Coronary artery (tissue), 2 donors: ENCODE measurements around the gene RAD51B.

ENCODE experiments used
- DNase-seq: peaks from one replicate; pipeline ENCODE4 v3.0.0-alpha.2; 2017; ENCODE audit warnings: low spot score
- H3K27ac ChIP-seq, 2 donors: fragments of 200-600 bp; sonication (generic); one replicate each; pipeline ENCODE4 v1.5.1; 2016 to 2019
- H3K4me3 ChIP-seq: fragments of 200-600 bp; sonication (generic); 2 replicates; pipeline ENCODE4 v1.5.1; 2016; ENCODE audit warnings: mild to moderate bottlenecking, moderate library complexity
- CTCF ChIP-seq: fragments of 200-600 bp; sonication (generic); IDR thresholded peaks from one replicate; pipeline ENCODE4 v1.5.1; 2019; ENCODE audit warnings: antibody characterized with exemption

The RAD51B gene

GRCh38 chr14:68359837-68360552 lies 540.4 kb downstream of the RAD51B start:
- no peak for DNase-seq
- H3K27ac ChIP-seq, result peak overlapping the region; percentile 81 to 82
- no peak overlapping the region for H3K4me3 ChIP-seq
- TF ChIP-seq CTCF, result no peak

- Histone ChIP-seq H3K27ac (peak overlapping the region; percentile 81 to 82), H3K4me3 (no peak overlapping the region)
- no peak for TF ChIP-seq CTCF
- DNase-seq, result no peak
Measured at GRCh38 chr14:68361231-68361630, 541.7 kb downstream of the RAD51B start.

GRCh38 chr14:68362846-68363245 lies 543.3 kb downstream of the RAD51B start:
- no peak overlapping the region for H3K4me3 ChIP-seq
- peak overlapping the region in 1 of 2 donors; percentile 91 for H3K27ac ChIP-seq
- TF ChIP-seq CTCF, result no peak
- DNase-seq, result no peak

GRCh38 chr14:68363466-68363842 lies 543.9 kb downstream of the RAD51B start:
- DNase-seq, result no peak
- no peak for TF ChIP-seq CTCF
- peak overlapping the region; percentile 58 to 91 for H3K27ac ChIP-seq

GRCh38 chr14:68363843-68364767 lies 544.5 kb downstream of the RAD51B start:
- peak overlapping the region; percentile 58 to 91 for H3K27ac ChIP-seq
- TF ChIP-seq CTCF, result no peak
- peak overlapping the region; percentile 11 for H3K4me3 ChIP-seq
- DNase-seq, result peak; percentile 80

More at GRCh38 chr14:68363466-68363842, 543.9 kb downstream of the RAD51B start:
- no peak overlapping the region for H3K4me3 ChIP-seq

DNA sequence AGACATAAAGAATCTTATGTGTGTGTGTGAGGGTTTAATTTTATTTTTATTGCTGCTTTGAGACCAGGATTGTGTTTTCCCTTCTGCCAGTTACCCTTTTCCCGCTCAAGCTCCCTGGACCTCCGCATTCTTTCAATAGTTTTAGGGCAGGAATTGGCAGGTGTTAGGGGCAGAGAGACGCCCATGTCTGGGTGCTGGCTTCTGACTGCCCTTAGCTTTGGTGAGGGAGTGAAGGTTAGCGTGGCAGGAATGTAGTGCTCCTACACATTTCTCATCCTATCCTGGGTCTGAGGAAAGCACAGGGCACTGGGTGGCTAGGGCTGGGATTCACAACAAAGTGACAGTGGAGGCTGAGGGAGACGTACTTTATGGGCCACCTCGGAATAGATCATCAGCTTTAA lies 545.2 kb downstream of the RAD51B start:
- no peak for TF ChIP-seq CTCF
- H3K27ac ChIP-seq, result peak overlapping the region; percentile 58 to 91
- DNase-seq, result no peak
- H3K4me3 ChIP-seq, result no peak overlapping the region
